Activated T-cell treated with anti-CD3 and anti-CD28 coated beads for 24 hours (primary cell): Measurements from ENCODE around the gene PPM1F.
"Not testable (repeated sequence)": the region's sequence is repeated elsewhere in the genome, so short reads cannot be mapped to it uniquely, and the experiment has no call there.

Experiments
- DNase-seq: peaks from one replicate; pipeline ENCODE4 v3.0.0-alpha.2; 2020; ENCODE audit warnings: low read depth

Gene PPM1F

DNA sequence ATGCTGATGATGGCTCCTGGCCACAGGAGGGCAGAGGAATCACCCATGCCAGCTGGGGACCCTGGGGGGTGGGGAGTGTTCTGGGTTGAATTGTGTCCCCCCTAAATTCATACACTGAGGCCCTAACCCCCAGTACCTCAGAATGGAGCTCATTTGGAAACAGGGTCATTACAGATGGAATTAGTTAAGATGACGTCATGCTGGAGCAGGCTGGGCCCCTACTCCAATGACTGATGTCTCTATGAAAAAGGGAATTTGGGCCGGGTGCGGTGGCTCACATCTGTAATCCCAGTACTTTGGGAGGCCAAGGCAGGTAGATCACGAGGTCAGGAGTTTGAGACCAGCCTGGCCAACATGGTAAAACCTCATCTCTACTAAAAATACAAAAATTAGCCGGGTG lies 12.7 kb downstream of the PPM1F start:
- not testable (repeated sequence) for DNase-seq

- no peak for DNase-seq
Observed at GRCh38 chr22:21939461-21939913, 13.2 kb downstream of the PPM1F start.

GRCh38 chr22:21938906-21939305 lies 13.7 kb downstream of the PPM1F start:
- DNase-seq: no peak

- peak; percentile 85 for DNase-seq
Observed at GRCh38 chr22:21938071-21938822, 14.4 kb downstream of the PPM1F start.

DNA sequence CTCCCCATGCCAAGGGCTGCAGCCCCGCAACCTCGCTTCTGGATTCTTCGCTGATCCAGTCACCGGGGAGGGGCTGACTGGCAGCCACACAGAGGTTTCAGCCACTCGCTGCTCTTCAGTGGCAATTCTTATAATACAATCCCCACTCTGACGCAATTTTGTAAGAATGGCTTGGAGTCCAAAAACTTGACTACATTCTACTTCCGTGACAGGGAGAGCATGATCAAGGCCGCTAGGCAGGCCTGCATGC lies 14.9 kb downstream of the PPM1F start:
- no peak for DNase-seq

- no peak for DNase-seq
Observed at GRCh38 chr22:21937041-21937820, 15.4 kb downstream of the PPM1F start.

GRCh38 chr22:21936151-21936775 lies 16.4 kb downstream of the PPM1F start:
- DNase-seq: no peak

DNA sequence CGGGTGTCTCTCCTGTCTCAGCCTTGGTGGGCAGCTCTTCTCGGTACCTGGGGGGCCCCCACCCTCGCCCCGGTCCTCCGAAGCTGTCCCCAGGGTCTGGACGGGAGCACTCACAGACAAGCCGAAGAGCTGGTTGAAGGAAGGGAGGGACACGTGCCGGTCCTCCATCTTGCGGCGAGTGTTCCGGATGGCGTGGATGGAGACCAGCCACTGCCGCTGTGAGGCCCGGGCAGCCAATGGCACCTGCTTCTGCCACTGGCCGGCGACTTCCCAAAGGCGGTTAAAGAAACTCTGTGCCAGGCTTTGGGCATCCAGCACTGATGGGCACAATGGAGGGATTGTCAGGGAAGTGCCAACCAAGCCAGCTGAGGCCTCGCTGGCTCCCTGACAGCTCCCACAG lies 18.7 kb downstream of the PPM1F start:
- no peak for DNase-seq

DNA sequence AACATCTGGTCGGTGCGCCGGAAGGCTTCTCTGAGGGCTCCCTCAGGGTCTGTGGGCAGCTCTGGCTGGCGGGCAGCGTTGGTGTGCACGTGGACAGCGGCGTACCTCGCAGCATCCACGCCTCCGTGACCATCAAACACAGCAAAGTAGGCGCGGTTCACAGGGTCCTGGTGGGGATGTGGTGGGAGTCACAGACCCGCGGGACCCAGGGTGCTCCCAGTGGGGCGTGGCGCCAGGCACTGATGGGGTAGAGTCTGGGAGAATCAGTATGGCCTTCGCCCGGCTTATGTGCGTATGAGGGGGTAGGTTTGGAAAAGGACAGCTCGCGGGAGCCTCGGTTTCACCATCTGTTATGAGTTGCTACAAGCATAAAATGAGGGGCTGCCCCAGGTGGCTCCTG lies 19.2 kb downstream of the PPM1F start:
- no peak for DNase-seq

DNA sequence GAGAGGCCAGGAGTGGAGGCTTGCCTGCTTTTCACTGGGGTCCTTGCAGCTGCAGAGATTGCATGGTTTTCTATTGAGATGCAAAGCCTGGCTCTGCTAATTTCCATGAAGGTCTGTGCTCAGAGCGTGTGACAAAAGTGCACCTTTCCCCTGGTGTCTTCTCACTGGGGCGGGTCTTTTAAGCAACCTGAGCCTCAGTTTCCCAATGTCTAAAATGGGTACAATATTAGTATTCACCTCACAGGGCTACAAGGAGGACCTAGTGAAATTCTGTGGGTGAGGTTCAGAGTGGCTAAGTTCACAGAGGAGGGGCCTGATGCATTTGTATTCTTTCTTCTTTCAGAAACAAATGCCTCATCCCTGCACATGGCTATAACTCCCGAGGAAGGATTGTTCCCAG lies 20.3 kb downstream of the PPM1F start:
- DNase-seq: no peak

DNA sequence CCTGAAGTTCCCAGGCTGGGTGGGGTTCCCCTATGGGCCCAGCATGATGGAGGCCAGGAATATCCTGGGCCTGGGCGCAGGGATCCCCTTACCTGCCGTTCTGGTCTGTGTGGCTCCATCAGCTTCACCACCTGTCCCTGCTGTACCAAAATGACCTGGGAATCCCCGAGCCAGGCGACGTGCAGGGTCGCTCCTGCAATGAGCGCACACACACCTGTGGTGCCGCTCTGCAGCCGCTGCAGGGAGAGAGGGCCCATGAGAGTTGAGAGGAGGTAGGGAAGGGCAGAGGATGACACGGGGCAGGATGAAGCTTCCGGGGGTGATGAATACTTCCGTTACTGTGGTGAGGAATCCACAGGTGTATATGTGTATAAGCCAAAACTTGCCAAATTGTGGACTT lies 21.6 kb downstream of the PPM1F start:
- DNase-seq: no peak

DNA sequence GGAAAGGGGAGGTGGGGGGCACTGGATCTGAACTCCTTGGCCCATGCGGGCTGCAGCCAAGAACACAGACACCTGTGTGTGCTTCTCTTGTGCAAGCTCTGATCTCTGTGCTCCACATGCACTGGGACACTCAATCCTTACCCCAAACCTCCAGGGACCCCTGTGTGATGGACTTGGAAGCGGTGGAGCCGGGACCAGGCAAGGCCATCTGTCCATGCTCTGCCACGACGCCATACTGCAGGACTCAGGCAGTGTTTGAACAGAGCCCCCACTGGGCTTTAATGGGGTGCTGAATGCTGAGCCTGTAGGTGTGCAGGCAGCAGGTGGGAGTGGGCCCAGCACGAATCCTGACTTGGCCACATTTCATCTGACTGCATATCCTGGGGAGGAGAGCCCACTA lies 23.4 kb downstream of the PPM1F start:
- no peak for DNase-seq

DNA sequence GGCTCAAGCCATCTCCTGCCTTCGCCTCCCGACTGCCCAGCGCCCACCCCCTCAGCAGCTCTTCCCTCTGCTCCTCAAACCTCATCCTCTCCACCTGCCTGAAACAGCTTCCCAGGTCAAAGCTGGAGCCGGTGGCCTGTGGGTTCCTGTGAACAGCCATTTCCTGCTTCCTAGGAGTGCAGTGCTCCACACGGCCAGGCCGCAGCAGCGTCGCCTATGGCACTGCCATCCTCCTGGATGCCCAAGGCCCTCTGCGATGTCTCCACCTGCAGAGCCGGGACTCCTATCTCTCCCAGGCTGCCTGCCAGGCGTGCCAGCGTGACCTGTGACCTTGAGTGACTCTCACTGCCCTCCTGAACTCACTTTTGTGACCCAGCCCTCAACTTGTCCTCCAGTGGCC lies 24.6 kb downstream of the PPM1F start:
- no peak for DNase-seq

DNA sequence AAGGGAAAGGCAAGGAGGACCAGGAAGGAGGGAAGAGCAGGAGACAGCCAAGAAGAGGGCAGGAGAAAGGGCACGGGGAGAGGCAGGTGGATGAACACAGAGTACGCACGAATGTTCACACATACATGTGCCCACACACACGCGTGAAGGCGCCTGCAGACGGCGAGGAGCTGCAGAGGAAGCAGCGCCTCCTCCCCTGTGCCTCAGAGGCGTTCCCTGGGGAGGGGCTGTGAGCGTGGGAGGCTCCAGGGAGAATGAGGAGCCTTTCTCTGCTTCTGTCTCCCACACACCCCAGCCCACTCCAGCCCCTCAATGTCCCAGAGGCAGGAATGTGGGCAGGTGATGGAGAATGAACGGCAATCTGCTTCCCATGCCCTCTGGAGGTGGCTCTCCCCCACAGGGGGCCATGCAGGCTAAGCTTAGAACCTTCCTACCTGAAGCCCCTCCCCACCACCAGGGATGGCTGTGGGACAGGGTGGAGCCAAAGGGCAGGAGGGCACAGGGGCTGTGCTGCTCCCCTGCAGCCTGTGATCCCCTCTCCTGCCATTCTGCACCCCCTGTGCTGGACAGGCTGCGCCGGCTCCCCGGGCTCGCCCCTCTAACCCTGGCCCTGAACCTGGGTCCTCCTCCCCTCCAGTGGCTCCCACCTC lies 25.3 kb downstream of the PPM1F start:
- no peak for DNase-seq

DNA sequence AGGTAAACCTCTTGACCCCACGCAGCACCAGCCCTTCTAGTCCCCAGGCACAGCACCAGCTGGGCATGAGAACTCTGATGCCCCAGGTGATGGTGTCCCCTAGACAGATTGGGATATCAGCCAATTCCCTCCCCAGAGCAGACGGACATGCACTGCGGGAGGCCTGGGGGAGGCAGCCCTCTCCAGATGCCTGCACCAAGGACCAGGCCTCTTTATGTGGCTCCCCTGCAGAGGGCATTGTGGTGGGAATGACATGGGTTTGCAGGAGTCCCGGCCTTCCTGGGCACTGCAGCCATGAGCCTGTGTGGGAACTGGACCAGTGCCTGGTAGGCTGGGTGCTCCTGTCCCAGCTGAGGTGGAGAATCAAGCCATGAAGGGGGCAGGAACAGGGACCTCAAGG lies 25.9 kb downstream of the PPM1F start:
- no peak for DNase-seq

GRCh38 chr22:21923163-21923561 lies 29.5 kb downstream of the PPM1F start:
- no peak for DNase-seq

DNA sequence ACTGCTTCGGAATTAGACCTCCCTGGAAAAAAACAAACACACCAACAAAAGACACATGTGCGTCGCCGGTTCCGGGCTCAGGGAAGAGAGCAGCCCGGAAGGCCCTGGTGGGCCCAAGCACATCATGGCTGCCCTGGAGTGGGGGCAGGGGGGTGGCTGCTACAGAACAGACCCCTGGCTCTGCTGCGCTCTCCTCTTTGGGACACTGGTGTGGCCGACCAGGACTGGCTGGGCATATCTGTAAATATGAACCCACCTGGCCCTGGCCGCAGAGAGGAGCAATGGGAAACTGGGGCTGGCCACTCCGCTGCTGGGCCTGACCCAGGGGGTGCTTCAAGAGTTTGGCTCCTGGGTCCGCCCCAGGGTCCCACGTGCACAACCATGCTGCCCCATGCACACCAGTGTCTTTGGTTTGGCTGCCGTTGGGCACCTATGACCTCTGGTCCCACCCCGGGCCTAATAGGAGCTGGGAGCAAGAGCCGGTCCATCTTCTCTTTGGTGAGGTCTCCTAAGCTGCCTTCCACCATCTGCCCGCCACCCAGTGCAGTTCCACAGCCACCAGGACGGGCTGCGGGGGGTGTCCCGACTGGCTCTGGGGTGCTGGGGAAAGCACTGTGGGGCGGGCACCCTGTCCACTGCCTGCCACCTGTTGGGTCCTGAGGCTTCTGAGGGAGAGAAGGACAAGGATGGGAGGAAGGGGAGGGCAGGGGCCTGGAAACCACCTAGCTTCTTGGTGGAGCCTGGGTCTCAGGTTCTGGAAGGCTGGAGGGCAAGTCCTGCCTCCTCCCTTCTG lies 30.1 kb downstream of the PPM1F start:
- DNase-seq: no peak

DNA sequence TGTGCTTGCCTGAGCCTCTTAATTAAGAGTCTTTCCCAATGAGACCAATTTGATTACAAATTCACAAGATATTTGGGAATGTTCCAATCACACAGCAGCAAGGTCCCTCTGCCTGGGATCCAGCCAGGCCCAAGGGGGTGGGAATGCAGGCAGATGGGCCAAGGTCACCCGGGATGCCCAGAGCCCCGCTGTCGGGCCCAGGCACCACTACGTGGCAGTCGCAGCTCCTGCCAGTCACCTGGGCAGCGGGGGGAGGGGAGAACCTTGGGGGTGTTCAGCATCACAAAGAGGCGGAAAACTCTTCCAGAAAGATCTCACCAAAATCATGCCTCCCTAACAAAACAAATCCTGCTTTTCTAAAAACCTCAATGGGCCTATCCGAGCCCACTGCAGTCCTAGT lies 30.9 kb downstream of the PPM1F start:
- DNase-seq: no peak

DNA sequence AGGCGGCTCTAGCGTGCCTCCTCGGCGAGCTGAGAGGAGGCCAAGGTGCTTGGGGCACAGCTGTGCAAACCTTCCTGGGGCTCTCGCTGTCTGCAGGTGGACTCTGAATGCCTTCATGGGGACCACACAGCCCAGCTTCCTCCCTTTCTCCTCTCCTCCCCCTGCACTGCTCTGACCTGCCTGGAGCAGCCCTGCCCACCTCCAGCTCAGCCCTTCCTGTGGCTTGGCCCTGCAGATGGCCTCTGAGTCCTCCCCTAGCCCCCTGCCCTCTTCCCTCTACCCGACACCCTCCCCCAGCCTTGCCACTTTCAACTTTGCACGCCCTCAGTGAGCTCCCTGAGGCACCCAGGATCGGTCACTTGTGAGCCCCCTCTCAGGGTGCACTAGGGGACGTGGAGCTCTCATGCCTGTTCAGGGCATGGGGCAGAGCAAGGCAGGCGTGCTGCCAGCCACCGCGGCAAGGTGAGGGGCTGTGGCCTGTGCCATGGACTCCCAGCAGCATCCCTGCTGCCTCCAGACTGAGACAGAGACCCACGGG lies 31.4 kb downstream of the PPM1F start:
- DNase-seq: no peak

GRCh38 chr22:21920341-21921183 lies 32.1 kb downstream of the PPM1F start:
- no peak for DNase-seq
